NOMO-1 (cell line): ENCODE data around the gene CFAP100.

Experiments used
- DNase-seq, 2 experiments: peaks; one replicate each; lab custom pipeline; 2025; ENCODE audit not compliant: unreplicated experiment in 2 of 2; lab: John Stamatoyannopoulos, UW

CFAP100 gene

DNA sequence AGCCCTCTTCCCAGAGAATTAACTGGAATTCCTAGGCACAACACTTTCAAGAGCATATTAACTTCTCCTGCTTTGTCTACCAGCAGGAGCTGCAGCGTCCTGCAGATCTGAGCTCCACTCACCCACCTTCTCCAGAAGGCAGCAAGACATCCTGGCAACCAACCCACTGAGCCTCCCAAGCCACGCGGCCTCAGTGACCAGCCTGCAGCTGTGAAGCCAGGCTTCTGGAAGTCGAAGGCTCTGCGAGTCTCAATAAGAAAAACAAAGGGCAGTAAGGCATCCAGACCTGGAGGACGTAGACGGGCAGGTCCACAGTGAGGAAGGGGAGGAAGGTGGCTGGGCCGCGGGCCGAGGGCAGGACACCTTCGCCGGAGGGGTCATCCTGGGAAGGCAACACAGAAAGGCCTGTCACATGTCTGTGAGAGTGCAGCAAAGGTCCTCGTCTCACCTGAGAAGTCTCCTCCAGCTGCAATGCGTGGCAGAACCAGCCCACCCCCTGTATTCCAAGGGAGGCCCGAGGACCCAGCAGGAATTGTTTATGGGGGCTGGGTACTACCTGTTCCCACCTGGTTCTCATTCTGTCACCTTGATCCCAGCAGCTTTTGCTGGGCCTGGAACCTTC is 44.7 kb downstream of the CFAP100 start:
- DNase-seq = no peak

DNA sequence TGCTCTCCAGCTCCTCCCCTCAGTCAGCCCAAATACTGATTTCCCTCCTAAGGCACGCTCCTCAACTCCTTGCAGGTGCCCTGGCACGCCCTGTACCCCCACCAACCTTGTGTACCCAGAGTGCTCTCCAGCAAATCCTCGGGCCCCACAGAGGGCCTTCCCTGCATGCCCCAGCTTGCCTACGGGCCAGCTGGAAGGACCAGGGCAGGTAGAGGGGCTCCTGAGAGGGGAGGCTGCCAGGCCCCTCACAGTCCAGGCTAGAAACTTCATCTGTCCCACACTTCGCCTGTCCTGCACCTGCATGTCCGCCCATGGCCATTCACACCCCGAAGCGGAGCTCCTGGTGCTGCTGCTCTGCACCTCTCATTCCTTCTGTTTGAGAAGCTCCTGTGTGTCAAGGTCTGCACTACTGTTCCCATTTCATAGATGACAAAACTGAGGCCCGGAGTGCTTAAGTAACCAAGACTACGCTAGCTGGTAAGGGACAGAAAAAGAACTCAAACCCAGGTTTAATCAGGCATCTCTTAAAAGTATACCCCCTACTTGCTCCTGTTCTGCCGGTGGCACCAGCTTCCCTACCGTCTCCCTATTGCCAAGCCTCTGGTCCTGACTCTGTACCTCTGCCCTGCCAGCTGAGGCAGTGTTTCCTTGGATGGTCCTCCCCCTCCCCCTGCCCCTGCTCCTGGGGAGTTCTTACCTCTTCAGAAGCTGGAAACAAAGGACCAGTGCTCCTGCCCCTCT is 45.4 kb downstream of the CFAP100 start:
- no peak for DNase-seq

DNA sequence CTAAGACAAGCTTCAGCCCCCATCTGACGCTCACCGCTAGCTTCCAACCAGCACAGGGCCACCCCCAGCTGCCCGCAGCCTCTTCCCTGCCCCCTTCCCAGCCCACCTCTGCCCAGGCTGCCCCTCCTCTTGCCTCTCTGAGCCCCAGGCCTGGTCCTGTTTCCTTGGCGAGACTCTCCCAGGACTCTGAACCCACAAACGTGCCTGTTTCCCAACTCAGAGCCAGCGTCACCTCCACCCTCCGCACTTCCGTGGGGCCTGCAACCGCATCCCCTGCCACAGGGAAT is 45.9 kb downstream of the CFAP100 start:
- no peak for DNase-seq

DNA sequence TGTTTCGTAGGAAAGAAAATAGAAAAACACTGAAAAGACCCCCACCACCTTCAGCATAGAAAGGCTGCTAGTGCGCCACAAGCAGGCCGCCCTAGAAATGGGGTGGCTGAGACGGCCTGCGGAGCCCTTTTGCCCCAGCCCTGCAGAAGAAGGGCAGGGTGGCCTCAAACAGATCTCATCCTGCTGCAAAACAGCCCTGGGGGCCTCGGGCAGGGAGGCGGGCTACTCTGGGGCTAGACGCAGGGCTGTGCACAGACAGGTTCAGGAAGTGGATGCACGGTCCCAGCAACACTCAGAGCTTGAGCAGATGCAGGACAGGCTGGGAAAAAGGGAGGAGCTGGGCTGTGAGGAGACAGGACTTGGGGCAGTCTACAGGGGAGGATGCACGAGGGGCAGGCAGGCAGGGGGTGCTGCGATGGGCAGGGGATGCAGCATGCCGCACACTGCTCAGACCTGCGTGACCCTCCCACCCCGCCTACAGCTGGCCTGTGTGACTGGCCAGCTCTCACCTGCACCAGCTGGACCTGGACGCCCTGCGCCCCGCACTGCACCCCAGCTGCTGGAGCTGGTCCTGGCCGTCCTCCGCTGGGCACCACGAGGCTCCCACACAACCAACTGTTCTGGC is 46.7 kb downstream of the CFAP100 start:
- no peak for DNase-seq

DNA sequence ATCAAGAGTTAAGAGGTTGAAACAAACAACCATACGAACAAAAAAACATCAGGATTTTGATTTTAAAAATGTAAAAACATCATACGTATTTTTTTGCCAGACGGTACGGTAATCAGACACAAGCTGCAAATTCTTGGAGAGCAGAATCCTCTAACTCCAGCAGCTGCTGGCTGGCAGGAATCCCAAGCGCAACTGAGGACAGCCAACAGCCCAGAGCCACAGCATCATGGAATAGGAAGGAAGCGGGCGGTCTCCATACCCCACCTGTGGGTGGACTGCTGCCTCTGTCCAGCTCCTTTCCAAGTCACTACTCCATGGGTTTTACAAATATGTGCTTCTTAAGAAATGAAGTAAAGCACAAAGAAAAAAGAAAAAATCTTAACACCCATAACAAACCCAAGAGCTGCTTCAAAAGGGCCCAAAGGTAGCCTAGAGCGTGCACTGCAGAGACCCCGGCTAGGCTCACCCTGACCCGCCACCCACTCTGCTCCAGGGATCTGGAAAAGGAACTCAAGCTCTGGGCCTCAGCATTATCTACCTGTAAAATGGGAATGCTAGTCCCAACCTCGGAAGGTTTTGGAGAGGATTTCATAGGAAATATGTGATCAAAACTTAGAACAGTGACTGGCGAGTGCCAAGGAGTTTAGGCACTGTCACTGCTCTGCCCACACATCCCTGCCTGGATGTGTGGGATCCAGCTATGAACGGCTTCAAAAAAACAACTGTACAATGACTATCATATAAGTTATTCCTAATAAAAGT is 47.6 kb downstream of the CFAP100 start:
- no peak for DNase-seq

DNA sequence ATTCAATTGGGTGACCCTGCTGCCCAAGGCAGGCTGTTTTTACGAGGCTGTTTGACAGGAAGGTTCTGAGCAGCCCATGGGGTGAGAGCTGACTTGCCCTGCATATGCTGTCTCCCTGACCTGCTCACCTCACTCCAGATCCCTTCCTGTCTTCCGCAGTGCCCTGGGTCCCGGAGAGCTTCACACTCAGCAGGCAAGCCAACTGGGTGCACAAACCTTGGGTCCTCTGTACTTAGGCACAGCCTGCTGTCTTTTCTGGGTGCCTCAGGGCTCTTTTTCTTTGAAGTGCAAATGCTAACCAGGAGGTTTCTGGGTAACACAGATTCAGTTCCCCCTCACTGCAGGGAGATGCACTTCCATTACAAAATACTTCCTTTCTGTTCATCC is 48.1 kb downstream of the CFAP100 start:
- DNase-seq = no peak

DNA sequence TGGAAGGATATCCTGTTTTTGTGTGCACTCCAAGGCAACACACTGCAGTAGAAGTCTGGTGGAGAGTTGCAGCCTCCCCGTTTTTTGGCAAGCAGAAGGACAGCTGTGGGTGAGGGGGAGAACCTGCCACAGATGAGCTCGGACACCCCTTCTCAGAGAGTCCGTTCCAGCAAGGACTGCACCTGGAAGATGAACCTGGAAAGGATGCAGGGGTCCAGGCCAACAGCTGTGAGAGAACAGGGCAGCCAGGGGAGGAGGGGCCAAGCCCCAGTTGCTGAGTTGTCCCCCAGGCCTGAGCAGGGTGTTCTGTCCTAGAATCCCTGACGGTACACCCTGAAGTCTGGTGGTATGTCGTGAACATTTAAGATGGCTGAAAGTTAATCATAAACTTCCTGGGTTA is 50.8 kb downstream of the CFAP100 start:
- DNase-seq = no peak

DNA sequence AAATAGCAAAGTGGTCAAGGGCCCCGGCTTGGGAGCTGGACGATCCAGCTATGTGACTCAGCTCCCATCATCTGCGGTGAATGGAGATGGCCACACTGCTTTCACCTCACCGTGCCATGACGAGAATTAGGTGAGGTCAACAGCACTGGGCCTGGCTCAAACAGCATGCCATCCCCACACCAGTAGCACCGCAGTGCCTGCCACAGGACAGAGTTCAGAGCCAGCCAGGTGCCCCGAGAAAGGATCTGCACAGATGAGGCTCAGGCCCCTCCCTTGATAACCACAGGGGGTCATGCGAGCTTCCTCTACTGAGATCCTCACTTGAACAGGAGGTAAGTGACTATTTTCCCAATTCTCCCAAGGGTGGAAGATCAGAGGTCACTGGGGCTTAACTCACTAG is 51.6 kb downstream of the CFAP100 start:
- DNase-seq = no peak

DNA sequence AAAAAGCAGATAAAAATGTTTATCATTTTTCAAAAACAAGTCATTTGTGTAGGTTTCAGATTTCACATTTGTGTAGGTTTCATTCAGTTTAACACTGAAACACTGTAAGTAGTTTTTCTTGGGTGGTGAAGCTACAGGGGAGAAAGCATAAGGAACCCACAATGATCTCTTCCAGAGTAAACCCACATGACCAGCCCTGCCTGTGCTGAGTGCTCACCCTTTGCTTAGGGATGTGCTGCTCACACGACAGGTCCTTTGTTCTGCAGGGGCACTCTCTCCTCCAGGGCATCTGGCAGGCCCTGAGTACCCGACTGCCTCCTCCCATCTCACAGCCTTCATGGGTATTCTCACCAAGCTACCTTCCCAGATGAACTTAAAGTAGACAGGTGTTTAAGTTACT is 52.1 kb downstream of the CFAP100 start:
- no peak for DNase-seq

DNA sequence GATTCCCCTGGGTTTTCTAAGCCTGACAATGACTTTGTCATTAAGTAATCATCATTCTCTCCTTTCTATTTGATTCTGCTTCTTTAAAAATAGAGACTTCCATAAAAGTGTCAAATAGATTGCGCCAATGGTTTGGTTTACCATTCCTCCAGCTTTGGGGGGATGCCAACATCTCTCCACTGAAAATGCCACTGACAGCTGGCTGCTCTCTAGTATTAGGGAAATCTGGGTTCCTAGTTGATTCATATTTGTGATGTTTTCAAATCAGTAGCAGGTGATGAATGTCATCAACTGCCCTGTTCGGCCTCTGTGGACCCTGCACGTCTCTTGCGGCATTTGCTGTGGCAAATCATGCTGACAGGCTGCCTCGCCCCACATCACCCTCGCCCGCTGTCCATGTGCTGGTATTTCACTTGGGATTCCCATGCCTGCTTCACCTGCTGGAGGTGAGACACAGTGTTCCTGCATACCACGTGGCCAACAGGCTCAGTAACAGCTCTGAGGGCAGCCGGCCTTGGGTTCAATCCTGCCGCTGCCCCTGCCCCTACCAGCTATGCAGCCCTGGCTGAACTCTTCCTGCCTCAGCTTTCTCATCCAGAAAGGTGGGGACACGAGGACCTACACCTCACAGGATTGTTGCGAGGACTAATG is 52.9 kb downstream of the CFAP100 start:
- no peak for DNase-seq

DNA sequence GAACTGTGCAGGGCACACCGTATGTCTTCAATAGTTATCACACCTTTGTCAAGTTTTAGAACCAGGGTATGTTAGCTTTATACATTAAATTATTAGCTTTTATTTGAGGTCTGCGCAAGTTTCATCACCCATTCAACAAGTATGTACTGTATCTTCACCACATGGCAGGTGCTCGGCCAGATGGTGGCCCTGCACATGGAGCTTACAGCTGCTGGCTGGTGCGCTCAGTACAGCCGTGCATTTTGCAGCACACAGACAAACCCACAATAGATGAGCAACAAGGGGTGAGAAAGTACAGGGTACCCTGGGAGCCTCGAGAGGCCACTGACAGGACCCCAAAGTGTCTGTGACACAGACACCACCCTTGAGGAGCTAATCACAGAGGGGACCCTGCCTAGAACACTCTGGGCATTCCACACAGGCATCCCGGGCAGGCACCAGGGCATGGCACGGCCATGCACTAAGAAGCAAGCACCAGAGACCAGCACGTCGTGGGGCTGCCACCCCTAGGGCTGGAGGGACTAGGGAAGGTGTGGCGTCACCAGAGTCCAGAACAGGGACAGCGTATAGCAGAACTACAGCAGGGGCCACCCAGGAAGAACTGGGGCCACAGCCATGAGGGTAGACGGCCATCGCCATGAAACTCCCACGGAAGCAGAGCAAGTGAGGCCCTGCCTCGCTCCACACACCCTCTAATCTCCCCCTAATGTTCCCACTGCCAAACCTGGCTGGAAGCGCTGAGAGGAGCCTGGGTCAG is 53.6 kb downstream of the CFAP100 start:
- DNase-seq = no peak

DNA sequence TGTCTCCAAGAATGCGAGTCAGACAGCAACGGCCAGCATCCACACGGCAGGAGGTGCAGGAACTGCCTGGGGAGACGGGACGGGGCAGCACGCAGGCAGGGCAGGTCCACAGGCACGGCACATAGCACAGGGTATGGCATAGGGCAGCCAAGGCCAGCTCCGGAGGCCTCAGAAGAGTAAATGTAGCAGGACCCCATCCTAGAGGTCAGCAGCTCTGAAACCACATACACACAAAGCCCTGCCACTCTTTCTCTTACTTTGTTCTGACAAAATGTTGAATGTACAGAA is 54.1 kb downstream of the CFAP100 start:
- DNase-seq = no peak

DNA sequence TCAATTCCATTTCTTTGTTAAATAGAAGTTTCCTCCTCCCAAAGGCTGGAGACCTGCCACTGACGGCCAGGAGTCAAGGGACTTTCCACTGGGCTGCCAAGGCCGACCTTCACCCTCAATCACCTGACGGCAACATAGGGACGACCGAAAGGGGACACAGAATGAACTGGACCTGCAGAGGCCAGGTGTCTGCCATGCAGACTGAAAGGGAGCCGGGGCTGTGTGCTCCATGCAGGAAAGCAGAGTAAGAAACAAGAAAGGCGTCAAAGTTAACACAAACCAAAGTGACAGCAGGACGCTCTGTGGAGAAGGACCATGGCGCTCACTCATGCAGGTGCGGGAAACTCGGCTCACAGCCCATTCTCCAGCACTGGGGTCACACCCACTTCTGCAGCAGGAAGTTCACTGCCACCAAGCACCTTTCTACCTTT is 54.9 kb downstream of the CFAP100 start:
- no peak for DNase-seq

DNA sequence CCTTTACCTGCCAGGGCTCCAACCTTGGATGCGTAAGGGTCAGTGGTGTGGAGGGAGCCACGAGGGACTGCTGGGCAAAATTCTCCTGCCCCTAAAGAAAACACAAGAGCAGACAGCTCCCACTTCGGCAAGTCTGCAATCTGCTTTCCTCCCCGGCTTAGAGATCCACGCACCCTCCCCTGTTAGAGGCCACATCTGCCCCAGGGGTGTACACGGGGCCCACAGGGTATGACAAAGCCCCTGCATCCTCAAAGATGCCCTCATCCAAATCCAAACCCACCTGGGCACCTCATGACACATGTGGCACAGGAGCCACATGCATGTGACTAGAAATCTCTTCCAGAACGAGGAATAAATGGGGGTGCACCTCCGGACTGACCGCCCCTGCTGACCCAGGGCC is 55.5 kb downstream of the CFAP100 start:
- no peak for DNase-seq

DNA sequence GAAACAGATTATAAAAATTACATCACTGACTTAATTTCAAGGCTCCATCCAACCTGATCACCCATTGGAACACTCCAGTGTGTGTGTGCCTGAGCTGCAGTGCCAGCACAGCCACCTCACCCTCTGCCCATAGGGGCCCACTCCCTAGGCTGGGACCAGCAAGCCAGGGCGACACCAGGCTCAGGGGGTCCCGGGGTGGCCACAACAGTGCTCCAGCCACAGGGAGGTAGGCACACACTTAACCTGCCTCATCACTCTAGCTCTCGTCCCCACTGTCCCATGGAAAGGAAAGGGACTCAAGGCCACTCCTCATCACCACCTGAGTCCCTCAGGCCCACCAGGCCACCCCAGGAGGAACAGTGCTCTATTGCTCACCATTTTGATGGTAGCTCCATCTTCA is 56.0 kb downstream of the CFAP100 start:
- DNase-seq = no peak

DNA sequence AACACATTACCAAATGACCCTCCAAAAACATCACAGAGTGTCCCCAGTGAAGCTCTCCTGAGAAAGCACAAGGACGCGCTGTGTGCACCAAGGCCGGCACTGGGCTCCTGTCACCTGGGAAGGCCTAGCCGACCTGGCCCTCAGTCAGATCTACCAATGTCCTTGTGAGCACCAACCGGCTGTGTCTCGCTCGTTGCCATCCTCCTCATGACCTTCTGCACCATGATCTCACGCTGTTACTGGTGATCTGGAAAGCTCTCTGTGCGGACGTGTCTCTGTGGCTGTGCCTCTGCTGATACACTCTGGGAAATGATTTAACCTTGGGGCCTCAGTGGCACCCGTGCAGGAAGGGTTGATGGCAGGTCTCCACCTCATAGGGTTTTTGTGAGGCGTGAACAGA is 56.8 kb downstream of the CFAP100 start:
- no peak for DNase-seq

DNA sequence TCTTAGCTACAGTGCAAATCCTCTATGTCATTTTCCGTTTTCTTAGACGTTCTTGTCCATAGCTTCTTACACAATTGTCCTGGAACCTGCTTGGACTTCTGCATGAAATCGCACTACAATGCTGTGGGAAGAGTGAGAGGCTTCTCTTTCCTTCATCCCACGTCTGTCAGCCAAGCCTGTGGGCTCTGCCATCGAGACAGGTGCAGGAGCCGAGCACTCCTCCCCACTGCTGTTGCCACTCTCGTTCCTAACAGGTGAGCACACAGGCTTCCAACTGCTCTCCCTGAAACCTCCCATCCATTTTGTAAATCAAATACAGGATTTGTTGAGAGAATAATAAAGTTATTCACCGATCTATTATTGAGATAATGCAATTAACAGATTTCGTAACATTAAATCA is 57.5 kb downstream of the CFAP100 start:
- DNase-seq = no peak

DNA sequence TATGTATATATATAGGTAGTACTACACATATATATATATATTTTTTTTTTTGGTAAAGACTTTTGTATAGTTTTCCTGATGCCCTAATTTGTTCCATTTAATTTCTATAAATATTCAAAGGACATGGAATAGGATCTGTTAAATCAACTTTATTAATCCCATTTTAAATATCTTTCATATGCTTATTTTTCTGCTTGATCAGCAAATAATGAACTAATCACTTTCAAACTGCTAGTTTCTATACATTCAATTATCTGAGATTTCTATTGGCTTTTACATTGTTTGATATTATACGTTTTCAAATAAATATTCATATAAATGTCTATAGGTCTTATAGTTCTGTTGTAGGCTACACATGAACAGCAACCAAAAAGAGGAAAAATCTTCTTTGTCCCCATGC is 59.3 kb downstream of the CFAP100 start:
- no peak for DNase-seq

DNA sequence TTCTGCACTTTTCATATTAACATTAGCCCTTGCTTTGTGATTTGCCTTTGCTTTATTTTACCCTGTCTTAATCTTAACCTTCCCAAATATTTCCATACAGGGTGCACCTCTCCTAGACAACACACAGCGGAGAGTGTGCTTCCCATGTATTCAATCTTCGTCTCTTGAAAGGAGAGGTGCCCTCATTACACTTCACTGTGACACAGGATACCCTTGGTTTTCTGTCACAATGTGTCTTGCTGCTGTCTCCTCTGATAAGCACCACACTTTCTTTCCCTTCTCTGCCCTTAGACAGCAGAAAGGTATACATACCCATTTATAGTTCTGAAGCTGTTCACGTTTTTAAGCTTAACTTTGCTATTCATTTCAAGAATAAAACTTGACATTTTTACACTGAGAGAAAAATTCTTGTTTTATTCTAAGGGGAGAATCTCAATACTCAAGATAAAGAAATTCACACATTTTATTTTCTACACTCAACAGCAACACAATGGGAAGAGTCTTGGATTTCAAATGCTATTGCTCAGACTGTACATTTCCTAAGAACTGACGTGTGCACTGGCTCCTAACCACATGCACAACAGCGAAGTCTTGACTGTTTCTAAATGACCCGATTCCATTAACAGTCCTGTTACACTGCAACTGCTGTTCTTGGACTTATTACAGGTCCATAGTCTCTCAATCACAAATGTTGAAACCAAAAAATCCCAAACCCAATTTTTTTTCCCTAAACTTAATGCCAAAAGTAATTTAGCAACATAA is 59.9 kb downstream of the CFAP100 start:
- no peak for DNase-seq

DNA sequence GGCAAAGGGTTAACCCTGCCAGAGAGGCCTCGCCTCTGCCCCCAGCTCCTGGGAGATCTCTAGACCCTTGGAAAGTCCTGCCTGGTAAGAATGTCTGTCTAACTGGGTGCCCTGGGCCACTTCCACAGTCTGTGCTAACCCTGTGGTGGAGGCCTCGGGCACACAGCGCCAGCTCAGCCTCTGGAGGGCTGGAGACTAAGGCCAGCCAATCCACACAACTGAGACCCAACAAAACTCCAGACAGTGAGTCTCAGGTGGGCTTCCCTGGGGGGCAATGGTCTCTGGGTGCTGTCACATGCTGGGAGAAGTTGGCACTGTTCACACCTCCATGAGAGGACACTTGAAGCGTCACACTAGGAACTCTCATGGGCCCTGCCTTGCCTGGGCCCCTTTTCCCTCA is 61.5 kb downstream of the CFAP100 start:
- no peak for DNase-seq
